ENCODE results near the gene PAGR1.
"Not testable (repeated sequence)": the region's sequence is repeated elsewhere in the genome, so short reads cannot be mapped to it uniquely, and the experiment has no call there.

Gene PAGR1

GRCh38 chr16:29864205-29864604 is 48.3 kb downstream of the PAGR1 start:
- Histone ChIP-seq H3K79me2 (ENCODE audit: insufficient read depth, low read length) (no peaks in the 10 kb centered on the region; the same call in 1 of the 2 replicates), H4K20me1 (ENCODE audit: low read depth, low read length) (no peaks in the 10 kb centered on the region), H2AFZ (ENCODE audit: low read depth, low read length, severe bottlenecking) (no peak overlapping the region), H3K9me2 (replicated peaks; ENCODE audit: insufficient read depth, low read length) (no peaks in the 10 kb centered on the region), H3F3A (ENCODE audit: insufficient read depth) (no peaks in the 10 kb centered on the region), H3K27ac (ENCODE audit: low read depth, low read length) (no peak overlapping the region), H3K27me3 (ENCODE audit: low read length) (no peaks in the 10 kb centered on the region), H3K4me3 (ENCODE audit: insufficient read depth, low read length, poor library complexity, severe bottlenecking) (no peak overlapping the region), H3K9me3 (ENCODE audit: insufficient read depth, low read length) (no peaks in the 10 kb centered on the region), H3K36me3 (ENCODE audit: low read length) (no peaks in the 10 kb centered on the region), H3K4me2 (ENCODE audit: low read depth, low read length, poor library complexity, severe bottlenecking) (no peak overlapping the region), H3K9ac (ENCODE audit: low read length) (no peak overlapping the region)
- no peak for TF ChIP-seq EZH2phosphoT487 (conservative IDR thresholded peaks at IDR 0.05; ENCODE audit: low read length)
- TF ChIP-seq CTCF (IDR thresholded peaks at IDR 0.05; ENCODE audit: insufficient read depth, low read length, poor library complexity, severe bottlenecking) = no peak

GRCh38 chr16:29868396-29869009 is 52.6 kb downstream of the PAGR1 start:
- H3K9me2 ChIP-seq (replicated peaks; ENCODE audit: insufficient read depth, low read length) = no peaks in the 10 kb centered on the region
- no peaks in the 10 kb centered on the region for H3K36me3 ChIP-seq (ENCODE audit: low read length)
- H4K20me1 ChIP-seq (ENCODE audit: low read depth, low read length) = no peaks in the 10 kb centered on the region
- H3K27ac ChIP-seq (ENCODE audit: low read depth, low read length) = no peak overlapping the region
- H3K4me3 ChIP-seq (ENCODE audit: insufficient read depth, low read length, poor library complexity, severe bottlenecking) = no peak overlapping the region
- no peaks in the 10 kb centered on the region for H3K79me2 ChIP-seq (ENCODE audit: insufficient read depth, low read length)
- no peak overlapping the region for H3K9ac ChIP-seq (ENCODE audit: low read length)
- H3F3A ChIP-seq (ENCODE audit: insufficient read depth) = no peaks in the 10 kb centered on the region
- H3K27me3 ChIP-seq (ENCODE audit: low read length) = no peaks in the 10 kb centered on the region
- TF ChIP-seq EZH2phosphoT487 (conservative IDR thresholded peaks at IDR 0.05; ENCODE audit: low read length) = no peak
- H3K4me2 ChIP-seq (ENCODE audit: low read depth, low read length, poor library complexity, severe bottlenecking) = no peak overlapping the region
- no peaks in the 10 kb centered on the region for H3K9me3 ChIP-seq (ENCODE audit: insufficient read depth, low read length)
- no peak overlapping the region for H2AFZ ChIP-seq (ENCODE audit: low read depth, low read length, severe bottlenecking)

- H3K9ac ChIP-seq (ENCODE audit: low read length); H3K9me2 ChIP-seq (replicated peaks; ENCODE audit: insufficient read depth, low read length); H2AFZ ChIP-seq (ENCODE audit: low read depth, low read length, severe bottlenecking); H3K9me3 ChIP-seq (ENCODE audit: insufficient read depth, low read length); H3K4me2 ChIP-seq (ENCODE audit: low read depth, low read length, poor library complexity, severe bottlenecking); H3K27ac ChIP-seq (ENCODE audit: low read depth, low read length); H4K20me1 ChIP-seq (ENCODE audit: low read depth, low read length); H3K4me3 ChIP-seq (ENCODE audit: insufficient read depth, low read length, poor library complexity, severe bottlenecking); H3K27me3 ChIP-seq (ENCODE audit: low read length); H3K36me3 ChIP-seq (ENCODE audit: low read length); H3K79me2 ChIP-seq (ENCODE audit: insufficient read depth, low read length); H3F3A ChIP-seq (ENCODE audit: insufficient read depth): not testable (repeated sequence)
These were observed 53.1 kb downstream of the PAGR1 start for GRCh38 chr16:29869067-29869466.
